Measurements from ENCODE around the gene CALML4. TPM values are rescaled to one million over a fixed set of nuclear protein-coding genes. Genes with fewer than 3 reads are reported as not detected.

The CALML4 gene
- total RNA-seq, 4 donors from 2014 or later, result 57.8 to 153 (median 126) TPM

- Histone ChIP-seq H3K9me3 (no peaks in the 10 kb centered on the region), H3K4me3 (no peak overlapping the region), H3K4me1 (peaks cover 0 to 40% (median 9%) of the 10 kb centered on the region in 4 donors), H3K36me3 (no peaks in the 10 kb centered on the region), H3K27ac (peak overlapping the region in 1 of 4 donors; percentile 35), H3K27me3 (no peaks in the 10 kb centered on the region)
- no peak for TF ChIP-seq CTCF (IDR thresholded peaks at IDR 0.05)
- DNase-seq, result peak in 1 of 3 donors; percentile 67
Observed at GRCh38 chr15:68232449-68232848, 27.3 kb upstream of the CALML4 start.

DNA sequence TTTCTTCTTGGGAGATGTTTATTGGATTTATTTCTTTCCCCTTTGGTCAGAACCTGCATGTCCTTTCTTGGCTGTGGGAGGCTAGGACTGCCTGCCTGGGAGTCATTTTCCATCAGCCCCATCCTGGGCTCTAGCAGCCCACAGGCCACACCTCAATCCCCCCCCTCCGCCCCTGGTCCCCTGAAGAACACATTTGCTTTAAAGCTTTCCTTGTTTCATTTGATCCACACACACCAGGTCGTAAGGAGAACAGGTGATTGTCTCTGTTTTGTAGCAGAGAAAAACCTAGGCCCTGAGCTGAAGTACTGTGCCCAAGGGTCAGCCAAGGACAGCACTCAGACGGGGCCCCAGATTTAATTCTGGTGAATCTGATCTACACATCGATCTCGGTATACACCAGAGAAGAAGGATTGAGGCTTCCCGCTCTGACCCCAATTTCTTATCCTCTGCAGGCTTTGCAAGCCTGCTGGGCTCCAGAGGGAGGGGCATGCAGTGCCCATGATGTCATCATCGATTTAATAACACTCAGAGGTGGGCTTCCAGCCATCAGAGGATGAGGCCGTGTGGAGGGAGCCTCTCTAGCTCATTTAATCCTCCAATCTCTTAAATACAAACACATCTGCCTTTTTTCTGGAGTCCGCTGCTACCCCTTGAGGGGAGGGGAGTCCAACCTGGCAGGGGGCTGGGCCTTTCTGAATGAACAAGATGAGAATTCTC is 26.1 kb upstream of the CALML4 start:
- Histone ChIP-seq H3K27me3 (no peaks in the 10 kb centered on the region), H3K4me1 (peaks cover 0 to 41% (median 9%) of the 10 kb centered on the region in 4 donors), H3K4me3 (no peak overlapping the region), H3K27ac (no peak overlapping the region), H3K36me3 (no peaks in the 10 kb centered on the region), H3K9me3 (no peaks in the 10 kb centered on the region)
- TF ChIP-seq CTCF (IDR thresholded peaks at IDR 0.05) (no peak), POLR2A (IDR thresholded peaks at IDR 0.05) (no peak)
- no peak for DNase-seq

- TF ChIP-seq CTCF (IDR thresholded peaks at IDR 0.05), result no peak
- no peak for TF ChIP-seq POLR2A (IDR thresholded peaks at IDR 0.05)
- H3K27ac ChIP-seq, result peak overlapping the region; percentile 73 to 91 (median 88)
- no peaks in the 10 kb centered on the region for H3K9me3 ChIP-seq
- no peaks in the 10 kb centered on the region for H3K36me3 ChIP-seq
- peaks cover 0 to 41% (median 9%) of the 10 kb centered on the region in 4 donors for H3K4me1 ChIP-seq
- H3K27me3 ChIP-seq, result no peaks in the 10 kb centered on the region
- H3K4me3 ChIP-seq, result peak overlapping the region; percentile 82 to 98 (median 88)
- DNase-seq, result peak in 1 of 3 donors; percentile 74
Observed at GRCh38 chr15:68230157-68231100, 25.3 kb upstream of the CALML4 start.

DNA sequence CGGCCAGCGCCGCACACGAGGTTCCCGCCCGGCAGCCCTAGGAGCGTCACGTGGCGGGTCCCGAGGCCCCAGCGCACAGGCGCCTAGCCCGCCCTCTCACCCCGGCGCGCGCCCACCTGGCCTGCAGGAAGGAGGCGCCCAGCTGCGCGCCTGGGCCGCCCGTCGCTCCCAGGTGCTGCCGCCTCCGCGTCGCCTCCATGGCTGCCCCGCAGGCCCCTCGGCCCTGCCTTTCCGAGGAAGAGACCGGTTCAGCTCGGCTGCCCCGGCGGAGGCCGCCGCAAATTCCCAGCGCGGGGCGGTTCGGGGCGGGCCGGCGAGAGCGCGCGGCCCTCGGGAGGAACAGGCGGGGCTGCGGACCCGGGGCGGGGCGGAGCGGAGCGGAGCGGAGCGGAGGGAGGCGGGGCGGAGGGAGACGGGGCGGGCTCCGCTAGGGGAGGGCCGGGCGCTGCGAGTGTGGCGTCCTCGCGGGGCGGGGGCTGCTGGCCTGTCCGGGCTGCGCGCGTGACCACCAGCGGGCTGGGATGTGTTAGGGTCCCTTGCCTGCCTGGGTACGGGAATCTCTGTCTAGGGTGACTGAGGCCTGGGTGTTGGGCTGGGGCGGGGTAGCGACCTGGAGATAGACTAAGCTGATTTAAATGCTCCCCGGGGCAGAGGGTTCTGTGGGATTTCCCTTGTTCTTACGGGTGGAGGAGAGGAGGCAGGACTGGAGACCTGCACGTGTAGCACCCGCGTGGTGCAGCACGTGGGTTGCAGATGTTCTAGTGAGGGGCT is 24.4 kb upstream of the CALML4 start, which contains the start of gene CLN6:
Gene CLN6, minus strand, starts transcription at position 343 of the 771 bp plus-strand sequence. Its CDS starts 144 bp downstream, at position 199.
- TF ChIP-seq CTCF (IDR thresholded peaks at IDR 0.05) (no peak), POLR2A (IDR thresholded peaks at IDR 0.05) (peak; percentile 13 to 41)
- DNase-seq, result peak; percentile 83 to 94 (median 91)
- H3K4me3 ChIP-seq, result peak within 1 kb of the TSS; percentile 82 to 98 (median 88)
- H3K27ac ChIP-seq, result peak within 1 kb of the TSS; percentile 73 to 91 (median 88)
- H3K36me3 ChIP-seq, result no peaks in the 10 kb centered on the region
- no peaks in the 10 kb centered on the region for H3K9me3 ChIP-seq
- H3K27me3 ChIP-seq, result no peaks in the 10 kb centered on the region
- peaks cover 0 to 41% (median 9%) of the 10 kb centered on the region in 4 donors for H3K4me1 ChIP-seq

DNA sequence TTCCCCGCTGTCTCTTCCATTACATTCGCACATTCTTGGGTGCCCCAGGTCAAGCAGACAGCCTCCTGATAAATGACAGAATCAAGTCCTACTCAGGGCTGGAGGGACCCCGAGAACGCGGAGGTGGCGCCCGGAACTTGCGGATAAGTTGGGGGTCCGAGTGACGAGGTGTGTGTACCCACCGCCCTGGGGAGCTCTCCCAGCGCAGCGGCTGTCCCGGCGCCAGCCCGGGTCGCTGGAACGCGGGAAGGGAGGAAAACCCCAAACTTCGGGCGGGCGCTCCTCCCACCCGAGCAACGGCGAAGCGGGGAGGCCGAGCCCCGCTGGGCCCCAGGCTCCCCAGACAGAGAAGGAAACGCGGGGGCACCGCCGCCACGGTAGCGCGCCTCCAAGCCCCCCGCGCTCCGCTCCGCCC is 23.8 kb upstream of the CALML4 start:
- Histone ChIP-seq H3K4me1 (peaks cover 0 to 36% (median 9%) of the 10 kb centered on the region in 4 donors), H3K27me3 (no peaks in the 10 kb centered on the region), H3K27ac (peak overlapping the region; percentile 73 to 91 (median 88)), H3K36me3 (no peaks in the 10 kb centered on the region), H3K9me3 (no peaks in the 10 kb centered on the region), H3K4me3 (peak overlapping the region; percentile 82 to 98 (median 88))
- peak in 1 of 3 donors; percentile 30 for DNase-seq
- no peak for TF ChIP-seq POLR2A (IDR thresholded peaks at IDR 0.05)
- no peak for TF ChIP-seq CTCF (IDR thresholded peaks at IDR 0.05)

Data from Peyer's patch (tissue), 4 donors.